ENCODE measurements around the gene TEX10. TPM values are rescaled to one million over a fixed set of nuclear protein-coding genes. Genes with fewer than 3 reads are reported as not detected.

TEX10 gene
- total and polyA plus RNA-seq, 9 of the 15 experiments (the other 6 are each of a cell fraction or from before 2014, with no cell fraction given): 27.8 to 60.0 (median 47.9) TPM

DNA sequence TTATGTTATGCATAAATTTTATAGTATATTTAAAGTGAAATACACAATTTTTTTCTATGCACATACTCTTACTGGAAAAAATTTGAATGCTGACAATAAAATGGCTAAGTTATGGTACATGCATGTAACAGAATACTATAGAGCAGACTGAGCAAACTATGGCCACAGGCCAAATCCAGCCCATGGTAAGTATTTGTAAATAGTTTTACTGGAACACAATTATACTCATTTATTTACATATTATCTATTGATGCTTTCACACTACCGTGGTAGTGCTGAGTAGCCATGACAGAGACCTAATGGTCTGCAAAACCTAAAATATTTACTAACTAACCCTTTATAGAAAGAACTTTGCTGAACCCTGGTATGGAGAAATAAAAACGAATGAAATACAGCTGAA lies 45.7 kb downstream of the TEX10 start:
- Histone ChIP-seq H2AFZ (ENCODE audit: low read depth, low read length) (no peak overlapping the region), H4K20me1 (replicated peaks; ENCODE audit: control insufficient read depth, insufficient read depth, low read length) (no peaks in the 10 kb centered on the region), H3K9ac (ENCODE audit: insufficient read depth in 1 of 2, low read depth in 2 of 2, low read length in 2 of 2) (no peak overlapping the region), H3K79me2 (ENCODE audit: control insufficient read depth, insufficient read depth, low read length) (peaks cover 40% of the 10 kb centered on the region; the same call in 2 of the 3 replicates), H3K9me1 (ENCODE audit: control insufficient read depth, insufficient read depth, low read length) (no peaks in the 10 kb centered on the region), H3K9me3 (replicated peaks; ENCODE audit: control insufficient read depth, insufficient read depth, low read depth, low read length) (no peaks in the 10 kb centered on the region), H3K4me1 (replicated peaks in 1 of 2; ENCODE audit: control insufficient read depth in 2 of 2, insufficient read depth in 2 of 2, low read length in 2 of 2) (no peaks in the 10 kb centered on the region), H3K4me3 (no peak overlapping the region), H3K36me3 (ENCODE audit: control insufficient read depth, insufficient read depth, low read length) (peaks cover 93% of the 10 kb centered on the region), H3K4me2 (ENCODE audit: insufficient read depth, low read length) (no peak overlapping the region), H3K27me3 (ENCODE audit: control insufficient read depth in 2 of 2, insufficient read depth in 2 of 2, low read length in 2 of 2) (no peaks in the 10 kb centered on the region), H3K27ac (ENCODE audit: extremely low read depth, low read depth, low read length) (no peak overlapping the region)
- BruUV-seq (replicated peaks): no TSS peak
- DNase-seq (ENCODE audit: extremely low read depth in 1 of 4, low spot score in 3 of 4): no peak
- 85% methylated on average over 2 of the region's 2 CpGs for WGBS (ENCODE audit: insufficient coverage, low coverage, missing lambda C conversion rate)
- ATAC-seq: no peak
- intact Hi-C loops (cut with micrococcal nuclease): no loop called here
- no peak for FAIRE-seq
- ChIA-PET CTCF (ENCODE audit: low intra/inter-chr PET ratio) (no interaction called here), POLR2A (no interaction called here)
- in situ Hi-C loops (cut with MboI): no loop called here
- TF ChIP-seq RFX7 (CRISPR knock-in tag; IDR thresholded peaks at IDR 0.05) (no peak), ZNF518B (CRISPR knock-in tag; IDR thresholded peaks at IDR 0.05) (no peak), NCOR1 (IDR thresholded peaks at IDR 0.05) (no peak), ZNF655 (CRISPR knock-in tag; IDR thresholded peaks at IDR 0.05) (no peak), ZFP36 (IDR thresholded peaks at IDR 0.05; ENCODE audit: low read depth, low read length, partially characterized antibody) (no peak), ZNF354B (CRISPR knock-in tag; IDR thresholded peaks at IDR 0.05) (no peak), NFYB (IDR thresholded peaks at IDR 0.05; ENCODE audit: extremely low read depth, insufficient read length) (no peak), OTX1 (CRISPR knock-in tag; IDR thresholded peaks at IDR 0.05) (no peak), NR1H2 (CRISPR knock-in tag; IDR thresholded peaks at IDR 0.05) (no peak), HNRNPLL (IDR thresholded peaks at IDR 0.05; ENCODE audit: low read depth, low read length, poor library complexity, severe bottlenecking) (no peak), FOXA1 (IDR thresholded peaks at IDR 0.05; ENCODE audit: borderline replicate concordance) (no peak), KDM1A (IDR thresholded peaks at IDR 0.05) (no peak)
- TF ChIP-seq, protein P1, sequence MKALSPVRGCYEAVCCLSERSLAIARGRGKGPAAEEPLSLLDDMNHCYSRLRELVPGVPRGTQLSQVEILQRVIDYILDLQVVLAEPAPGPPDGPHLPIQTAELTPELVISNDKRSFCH (CRISPR knock-in tag; IDR thresholded peaks at IDR 0.05): no peak
- TF ChIP-seq, protein P1 (tag; IDR thresholded peaks at IDR 0.05): no peak
- TF ChIP-seq, protein P2, sequence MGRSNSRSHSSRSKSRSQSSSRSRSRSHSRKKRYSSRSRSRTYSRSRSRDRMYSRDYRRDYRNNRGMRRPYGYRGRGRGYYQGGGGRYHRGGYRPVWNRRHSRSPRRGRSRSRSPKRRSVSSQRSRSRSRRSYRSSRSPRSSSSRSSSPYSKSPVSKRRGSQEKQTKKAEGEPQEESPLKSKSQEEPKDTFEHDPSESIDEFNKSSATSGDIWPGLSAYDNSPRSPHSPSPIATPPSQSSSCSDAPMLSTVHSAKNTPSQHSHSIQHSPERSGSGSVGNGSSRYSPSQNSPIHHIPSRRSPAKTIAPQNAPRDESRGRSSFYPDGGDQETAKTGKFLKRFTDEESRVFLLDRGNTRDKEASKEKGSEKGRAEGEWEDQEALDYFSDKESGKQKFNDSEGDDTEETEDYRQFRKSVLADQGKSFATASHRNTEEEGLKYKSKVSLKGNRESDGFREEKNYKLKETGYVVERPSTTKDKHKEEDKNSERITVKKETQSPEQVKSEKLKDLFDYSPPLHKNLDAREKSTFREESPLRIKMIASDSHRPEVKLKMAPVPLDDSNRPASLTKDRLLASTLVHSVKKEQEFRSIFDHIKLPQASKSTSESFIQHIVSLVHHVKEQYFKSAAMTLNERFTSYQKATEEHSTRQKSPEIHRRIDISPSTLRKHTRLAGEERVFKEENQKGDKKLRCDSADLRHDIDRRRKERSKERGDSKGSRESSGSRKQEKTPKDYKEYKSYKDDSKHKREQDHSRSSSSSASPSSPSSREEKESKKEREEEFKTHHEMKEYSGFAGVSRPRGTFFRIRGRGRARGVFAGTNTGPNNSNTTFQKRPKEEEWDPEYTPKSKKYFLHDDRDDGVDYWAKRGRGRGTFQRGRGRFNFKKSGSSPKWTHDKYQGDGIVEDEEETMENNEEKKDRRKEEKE (IDR thresholded peaks at IDR 0.05; ENCODE audit: borderline replicate concordance in 1 of 2, control insufficient read depth in 1 of 2, low read depth in 2 of 2, low read length in 1 of 2): no peak
